IMR-90 (cell line): ENCODE data around the gene KMT2C. TPM values are rescaled to one million over a fixed set of nuclear protein-coding genes. Genes with fewer than 3 reads are reported as not detected.

ENCODE experiments used
- ATAC-seq: fragments of 200-7000 bp; cut with Tn5 transposase; 2 replicates; pipeline ENCODE4 v1.9.1; 2020; ENCODE audit warnings: low read depth, mild to moderate bottlenecking, moderate library complexity
- BruUV-seq: library from RNA; stranded (reverse); fragments of 400-500 nt; replicated peaks from 2 replicates; lab custom pipeline; 2021; lab: Mats Ljungman, UMichigan
- CTCF ChIA-PET: fragments of 300-600 bp; formaldehyde crosslinking; extraction: SDS; loops from one replicate; lab custom pipeline; 2021; ENCODE audit warnings: antibody characterized with exemption; lab: Yijun Ruan, JAX
- POLR2A ChIA-PET: fragments of 300-600 bp; sonication (Branson Sonifier 250); formaldehyde crosslinking; loops from one replicate; lab custom pipeline; 2022; ENCODE audit warnings: antibody characterized with exemption; ENCODE audit not compliant: unreplicated experiment; lab: Charles Lee
- DNase-seq: peaks from one replicate; pipeline ENCODE4 v3.0.0; 2013
- H2AFZ ChIP-seq: replicated peaks from 2 replicates; pipeline ENCODE3; 2013; ENCODE audit warnings: low read length, mild to moderate bottlenecking; ENCODE audit not compliant: poor library complexity
- H2AK5ac ChIP-seq: 2 replicates; pipeline ENCODE4 v1.6.1; 2013; ENCODE audit warnings: low read depth, low read length, inconsistent platforms
- H2AK9ac ChIP-seq: replicated peaks from 2 replicates; pipeline ENCODE3; 2013; ENCODE audit warnings: mild to moderate bottlenecking, low read depth, low read length, moderate library complexity; ENCODE audit not compliant: poor library complexity
- H2BK120ac ChIP-seq: 2 replicates; pipeline ENCODE4 v1.6.1; 2013; ENCODE audit warnings: low read depth, low read length, inconsistent platforms
- H2BK15ac ChIP-seq: 3 replicates; pipeline ENCODE4 v1.6.1; 2013; ENCODE audit warnings: low read depth, low read length, inconsistent platforms
- H2BK20ac ChIP-seq: 2 replicates; pipeline ENCODE4 v1.6.1; 2013; ENCODE audit warnings: low read depth, mild to moderate bottlenecking, inconsistent platforms, low read length, moderate library complexity
- H2BK5ac ChIP-seq: 2 replicates; pipeline ENCODE4 v1.6.1; 2013; ENCODE audit warnings: mild to moderate bottlenecking, low read depth, low read length, inconsistent platforms; ENCODE audit not compliant: poor library complexity, severe bottlenecking
- H3K14ac ChIP-seq: replicated peaks from 2 replicates; pipeline ENCODE4 v1.6.1; 2013; ENCODE audit warnings: low read depth, low read length, inconsistent platforms
- H3K18ac ChIP-seq: 2 replicates; pipeline ENCODE4 v1.6.1; 2013; ENCODE audit warnings: low read depth, low read length, control low read depth
- H3K23ac ChIP-seq: 2 replicates; pipeline ENCODE4 v1.6.1; 2013; ENCODE audit warnings: low read depth, low read length, inconsistent platforms
- H3K27ac ChIP-seq: 2 replicates; pipeline ENCODE4 v1.5.1; 2013; ENCODE audit warnings: mild to moderate bottlenecking, control low read depth, low read length; ENCODE audit not compliant: insufficient read depth
- H3K27me3 ChIP-seq: 2 replicates; pipeline ENCODE4 v1.6.1; 2013; ENCODE audit warnings: low read length; ENCODE audit not compliant: control insufficient read depth, insufficient read depth
- H3K36me3 ChIP-seq: 2 replicates; pipeline ENCODE4 v1.6.1; 2013; ENCODE audit warnings: low read length, mixed read lengths; ENCODE audit not compliant: control insufficient read depth, insufficient read depth
- H3K4ac ChIP-seq: 2 replicates; pipeline ENCODE4 v1.6.1; 2013; ENCODE audit warnings: low read depth, low read length, inconsistent platforms
- H3K4me1 ChIP-seq: 2 replicates; pipeline ENCODE4 v1.6.1; 2013; ENCODE audit warnings: low read length, mixed read lengths; ENCODE audit not compliant: control insufficient read depth, insufficient read depth
- H3K4me2 ChIP-seq: 2 replicates; pipeline ENCODE4 v1.6.1; 2013; ENCODE audit warnings: low read depth, mild to moderate bottlenecking, control low read depth, low read length, moderate library complexity
- H3K4me3 ChIP-seq: 2 replicates; pipeline ENCODE4 v1.5.1; 2013; ENCODE audit warnings: low read depth, mild to moderate bottlenecking, control low read depth, low read length, moderate library complexity; ENCODE audit not compliant: insufficient read depth
- H3K56ac ChIP-seq: 2 replicates; pipeline ENCODE4 v1.6.1; 2013; ENCODE audit warnings: low read length, inconsistent platforms; ENCODE audit not compliant: insufficient read depth; ENCODE audit errors: extremely low read depth
- H3K79me1 ChIP-seq, 2 experiments: 2 replicates each; pipeline ENCODE4 v1.6.1; 2013; ENCODE audit warnings: low read length in 2 of 2, inconsistent platforms in 1 of 2, low read depth in 1 of 2
- H3K9ac ChIP-seq: 2 replicates; pipeline ENCODE4 v1.6.1; 2013; ENCODE audit warnings: low read depth, low read length, control low read depth
- H3K9me1 ChIP-seq: 2 replicates; pipeline ENCODE4 v1.6.1; 2013; ENCODE audit warnings: low read length, inconsistent platforms; ENCODE audit not compliant: insufficient read depth
- H3K9me3 ChIP-seq: 2 replicates; pipeline ENCODE4 v1.6.1; 2013; ENCODE audit warnings: low read length; ENCODE audit not compliant: control insufficient read depth, insufficient read depth
- H4K20me1 ChIP-seq: 2 replicates; pipeline ENCODE4 v1.6.1; 2013; ENCODE audit warnings: low read length, inconsistent platforms; ENCODE audit not compliant: insufficient read depth
- H4K5ac ChIP-seq: 2 replicates; pipeline ENCODE4 v1.6.1; 2013; ENCODE audit warnings: mild to moderate bottlenecking, low read depth, low read length, control low read depth
- H4K8ac ChIP-seq, 2 experiments: 2 replicates each; pipeline ENCODE4 v1.6.1; 2013; ENCODE audit warnings: low read depth in 2 of 2, low read length in 2 of 2, control low read depth in 1 of 2, inconsistent platforms in 1 of 2
- H4K91ac ChIP-seq: 2 replicates; pipeline ENCODE4 v1.6.1; 2013; ENCODE audit warnings: low read depth, low read length, inconsistent platforms; ENCODE audit not compliant: insufficient read depth
- BHLHE40 ChIP-seq: fragments of 150-350 bp; IDR thresholded peaks from 2 replicates; pipeline ENCODE4 v1.6.1; 2016; ENCODE audit warnings: mild to moderate bottlenecking, low read depth, low read length
- CEBPB ChIP-seq: IDR thresholded peaks from 2 replicates; pipeline ENCODE4 v1.6.1; 2012; ENCODE audit warnings: low read depth, low read length, improper control_type of control experiment
- CHD1 ChIP-seq: IDR thresholded peaks from 2 replicates; pipeline ENCODE4 v1.6.1; 2012; ENCODE audit warnings: low read depth, low read length, improper control_type of control experiment
- FOS ChIP-seq: fragments of 150-350 bp; IDR thresholded peaks from 2 replicates; pipeline ENCODE4 v1.6.1; 2016; ENCODE audit warnings: low read depth, low read length
- MAFK ChIP-seq: IDR thresholded peaks from 2 replicates; pipeline ENCODE4 v1.6.1; 2012; ENCODE audit warnings: low read depth, low read length, improper control_type of control experiment
- MAZ ChIP-seq: IDR thresholded peaks from 2 replicates; pipeline ENCODE4 v1.6.1; 2012; ENCODE audit warnings: low read depth, mild to moderate bottlenecking, low read length, improper control_type of control experiment, moderate library complexity, borderline replicate concordance
- NFE2L2 ChIP-seq: fragments of 150-350 bp; IDR thresholded peaks from 2 replicates; pipeline ENCODE4 v1.6.1; 2016; ENCODE audit warnings: low read depth, mild to moderate bottlenecking, low read length
- POLR2A ChIP-seq: IDR thresholded peaks from 2 replicates; pipeline ENCODE4 v1.6.1; 2012; ENCODE audit warnings: mild to moderate bottlenecking, low read depth, low read length
- RAD21 ChIP-seq: IDR thresholded peaks from 2 replicates; pipeline ENCODE4 v1.6.1; 2012; ENCODE audit warnings: low read length, improper control_type of control experiment
- RCOR1 ChIP-seq: IDR thresholded peaks from 2 replicates; pipeline ENCODE4 v1.6.1; 2012; ENCODE audit warnings: mild to moderate bottlenecking, low read length, improper control_type of control experiment; ENCODE audit not compliant: insufficient replicate concordance
- RFX5 ChIP-seq: IDR thresholded peaks from 2 replicates; pipeline ENCODE4 v1.8.0; 2012; ENCODE audit warnings: low read depth, mild to moderate bottlenecking, low read length, moderate library complexity
- SMC3 ChIP-seq: fragments of 150-350 bp; IDR thresholded peaks from 2 replicates; pipeline ENCODE4 v1.6.1; 2016; ENCODE audit warnings: low read depth, mild to moderate bottlenecking, antibody characterized with exemption, low read length, moderate library complexity
- WGBS, 2 experiments: methylation state at CpG; one replicate each; pipeline versions ENCODE4 v1.1.5 to v1.1.7; 2013; ENCODE audit warnings: missing lambda C conversion rate in 2 of 2; ENCODE audit not compliant: insufficient read length in 1 of 2; ENCODE audit errors: extremely low coverage in 2 of 2; 5-methylcytosine and 5-hydroxymethylcytosine counted together
- dilution Hi-C: fragments of 300-500 bp; cut with HindIII; formaldehyde crosslinking; loops from one replicate; pipeline ENCODE4 v1.14.3; 2018; ENCODE audit warnings: low sequenced_read_pairs; ENCODE audit not compliant: unreplicated experiment
- in situ Hi-C: fragments of 300-500 bp; cut with MboI; formaldehyde crosslinking; loops from 3 replicates; pipeline ENCODE4 v1.14.3; 2019; ENCODE audit warnings: low sequenced_read_pairs, inconsistent platforms, mixed read lengths
- intact Hi-C: fragments of 100-400 bp; cut with micrococcal nuclease; formaldehyde crosslinking; loops from 2 replicates; pipeline ENCODE4 v1.10.0; 2022
- polyA plus RNA-seq, 3 experiments: library from polyadenylated mRNA; depleted of rRNA; stranded (reverse); fragments of >200 nt; gene quantifications; 2 replicates each; pipeline ENCODE4 v1.2.3, GENCODE V29; 2012; ENCODE audit warnings: low replicate concordance in 1 of 3
- total RNA-seq: library from RNA; depleted of rRNA; stranded (reverse); fragments of >200 nt; gene quantifications from 2 replicates; pipeline ENCODE4 v1.2.3, GENCODE V29; 2012
- TF ChIP-seq, protein P1 (sequence below): fragments of 150-350 bp; IDR thresholded peaks from 2 replicates; pipeline ENCODE4 v1.6.1; 2016; ENCODE audit warnings: low read depth, mild to moderate bottlenecking, low read length, moderate library complexity, borderline replicate concordance

KMT2C gene
- total and polyA plus RNA-seq, 2 of the 4 experiments (the other 2 are of a cell fraction): 8.0 to 23.3 TPM

DNA sequence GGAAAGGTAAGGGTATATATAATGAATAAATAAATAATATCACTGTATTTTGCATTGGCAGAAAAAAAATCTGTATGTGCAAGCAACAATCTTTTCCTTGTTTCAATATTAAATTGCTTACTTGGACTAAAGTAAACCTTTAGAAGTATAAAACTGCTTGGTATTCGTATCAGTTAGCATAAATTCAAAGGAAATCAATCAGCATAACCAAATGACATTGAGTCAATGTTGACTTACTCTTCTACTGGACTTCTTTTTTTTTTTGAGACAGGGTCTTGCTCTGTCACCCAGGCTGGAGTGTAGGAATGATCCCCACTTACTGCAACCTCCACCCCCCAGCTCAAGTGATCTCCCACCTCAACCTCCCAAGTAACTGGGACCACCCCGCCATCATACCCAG lies 42.3 kb upstream of the KMT2C start:
- 100% methylated on average over 1 of the region's 2 CpGs; no CpG with 5 or more reads in 1 of the 2 experiments for WGBS, 2 experiments
- Histone ChIP-seq H3K4me1 (no peaks in the 10 kb centered on the region), H3K79me1 (no peaks in the 10 kb centered on the region), H3K9me1 (no peaks in the 10 kb centered on the region), H2BK20ac (no peak overlapping the region), H4K5ac (no peak overlapping the region), H3K27ac (no peak overlapping the region), H3K18ac (no peak overlapping the region), H2AK9ac (no peak overlapping the region), H2AK5ac (no peak overlapping the region), H2BK5ac (no peak overlapping the region), H3K27me3 (no peaks in the 10 kb centered on the region), H4K8ac (no peak overlapping the region), H2BK15ac (no peak overlapping the region), H2AFZ (no peak overlapping the region), H3K9me3 (no peaks in the 10 kb centered on the region), H3K4me3 (no peak overlapping the region), H4K20me1 (no peaks in the 10 kb centered on the region), H3K9ac (no peak overlapping the region), H3K4me2 (no peak overlapping the region), H3K23ac (no peak overlapping the region), H3K14ac (no peak overlapping the region), H4K91ac (no peak overlapping the region), H2BK120ac (no peak overlapping the region), H3K36me3 (no peaks in the 10 kb centered on the region), H3K4ac (no peak overlapping the region), H3K56ac (no peak overlapping the region)
- ChIA-PET POLR2A (no interaction called here), CTCF (no interaction called here)
- dilution Hi-C loops (no loop called here), intact Hi-C loops (no loop called here), in situ Hi-C loops (no loop called here)
- no TSS peak for BruUV-seq
- DNase-seq (no peak), ATAC-seq (no peak)
- no peak for TF ChIP-seq BHLHE40
- TF ChIP-seq MAZ: no peak
- TF ChIP-seq, protein P1, sequence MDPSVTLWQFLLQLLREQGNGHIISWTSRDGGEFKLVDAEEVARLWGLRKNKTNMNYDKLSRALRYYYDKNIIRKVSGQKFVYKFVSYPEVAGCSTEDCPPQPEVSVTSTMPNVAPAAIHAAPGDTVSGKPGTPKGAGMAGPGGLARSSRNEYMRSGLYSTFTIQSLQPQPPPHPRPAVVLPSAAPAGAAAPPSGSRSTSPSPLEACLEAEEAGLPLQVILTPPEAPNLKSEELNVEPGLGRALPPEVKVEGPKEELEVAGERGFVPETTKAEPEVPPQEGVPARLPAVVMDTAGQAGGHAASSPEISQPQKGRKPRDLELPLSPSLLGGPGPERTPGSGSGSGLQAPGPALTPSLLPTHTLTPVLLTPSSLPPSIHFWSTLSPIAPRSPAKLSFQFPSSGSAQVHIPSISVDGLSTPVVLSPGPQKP: no peak
- no peak for TF ChIP-seq NFE2L2
- no peak for TF ChIP-seq FOS
- no peak for TF ChIP-seq POLR2A
- TF ChIP-seq RCOR1: no peak
- TF ChIP-seq RAD21: no peak
- no peak for TF ChIP-seq CEBPB
- no peak for TF ChIP-seq CHD1
- no peak for TF ChIP-seq SMC3
- TF ChIP-seq MAFK: no peak
- no peak for TF ChIP-seq RFX5
